Ectodermal cell (in vitro differentiated cells): ENCODE data around the gene CWC22.

Experiments used
- H3K27ac ChIP-seq: 2 replicates; pipeline ENCODE4 v1.7.0; 2013; ENCODE audit warnings: mild to moderate bottlenecking, low read depth, low read length; ENCODE audit not compliant: insufficient read depth, poor library complexity, severe bottlenecking
- H3K27me3 ChIP-seq: 2 replicates; pipeline ENCODE4 v1.7.0; 2013; ENCODE audit warnings: mild to moderate bottlenecking, low read length; ENCODE audit not compliant: insufficient read depth, control insufficient read depth, poor library complexity, severe bottlenecking
- H3K36me3 ChIP-seq: one replicate; pipeline ENCODE4 v1.7.0; 2013; ENCODE audit warnings: low read length; ENCODE audit not compliant: control insufficient read depth, insufficient read depth
- H3K4me1 ChIP-seq: one replicate; pipeline ENCODE4 v1.7.0; 2013; ENCODE audit warnings: low read length; ENCODE audit not compliant: control insufficient read depth, insufficient read depth
- H3K4me3 ChIP-seq: 2 replicates; pipeline ENCODE4 v1.7.0; 2013; ENCODE audit warnings: low read depth, low read length, control low read depth; ENCODE audit not compliant: insufficient read depth
- H3K9me3 ChIP-seq: 2 replicates; pipeline ENCODE4 v1.7.0; 2013; ENCODE audit warnings: mild to moderate bottlenecking, low read length, moderate library complexity; ENCODE audit not compliant: control insufficient read depth
- WGBS, 2 experiments: methylation state at CpG; one replicate each; pipeline ENCODE4 v1.1.7; 2013; ENCODE audit warnings: missing lambda C conversion rate in 2 of 2; 5-methylcytosine and 5-hydroxymethylcytosine counted together

CWC22 gene

DNA sequence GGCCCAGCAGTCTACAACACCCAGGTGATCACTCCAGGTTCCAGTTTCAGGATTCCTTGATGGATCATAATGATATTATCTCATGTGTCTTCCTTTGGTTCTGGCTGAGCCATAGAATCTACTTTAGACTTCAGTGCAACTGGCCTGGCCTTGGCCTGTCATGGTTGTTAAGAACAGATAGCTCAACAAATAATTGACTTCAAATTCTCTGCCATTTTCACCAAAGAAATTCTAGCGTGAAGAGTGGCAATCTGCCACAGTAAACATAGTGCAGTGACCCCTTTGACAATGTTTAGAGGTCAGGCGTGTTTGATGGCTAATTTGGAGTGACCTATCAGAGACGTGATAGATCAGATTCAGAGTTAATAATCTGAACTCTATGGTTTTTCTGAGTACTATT lies 95.5 kb downstream of the CWC22 start:
- no peak overlapping the region for H3K27ac ChIP-seq
- H3K4me3 ChIP-seq, result no peak overlapping the region
- H3K9me3 ChIP-seq, result no peaks in the 10 kb centered on the region
- H3K4me1 ChIP-seq, result no peaks in the 10 kb centered on the region
- WGBS, 2 experiments, result 93 to 100% methylated on average over 3 of the region's 3 CpGs
- no peaks in the 10 kb centered on the region for H3K27me3 ChIP-seq
- no peaks in the 10 kb centered on the region for H3K36me3 ChIP-seq

DNA sequence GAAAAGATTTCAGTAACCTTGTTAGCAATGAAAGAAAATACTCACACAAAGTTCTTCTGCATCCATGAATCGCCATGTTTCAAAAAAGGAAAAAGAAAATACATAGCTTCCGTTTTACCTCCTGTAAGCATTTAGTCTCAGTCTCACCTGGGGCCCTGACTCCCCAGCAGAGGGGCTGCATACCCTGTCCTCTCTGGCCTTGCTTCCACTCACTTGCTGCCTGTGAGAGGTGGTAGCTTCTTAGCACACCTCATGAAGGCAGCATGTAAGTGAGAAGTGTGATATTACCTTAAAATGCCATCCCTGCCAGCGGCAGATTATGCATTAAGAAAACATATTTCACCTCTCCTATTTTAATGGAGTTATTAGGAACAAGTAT lies 96.4 kb downstream of the CWC22 start:
- 42 to 78% methylated on average over 1 to 2 of the region's 3 CpGs for WGBS, 2 experiments
- no peaks in the 10 kb centered on the region for H3K4me1 ChIP-seq

GRCh38 chr2:179909845-179910734 lies 97.0 kb downstream of the CWC22 start:
- Histone ChIP-seq H3K4me3 (no peak overlapping the region), H3K27me3 (no peaks in the 10 kb centered on the region), H3K4me1 (no peaks in the 10 kb centered on the region), H3K27ac (no peak overlapping the region), H3K9me3 (no peaks in the 10 kb centered on the region), H3K36me3 (no peaks in the 10 kb centered on the region)
- 72 to 76% methylated on average over 6 of the region's 6 CpGs for WGBS, 2 experiments

More for the DNA sequence above, 96.4 kb downstream of the CWC22 start:
- Histone ChIP-seq H3K27me3 (no peaks in the 10 kb centered on the region), H3K36me3 (no peaks in the 10 kb centered on the region), H3K9me3 (no peaks in the 10 kb centered on the region), H3K4me3 (no peak overlapping the region), H3K27ac (no peak overlapping the region)

- no peak overlapping the region for H3K27ac ChIP-seq
- 100% methylated on average over 3 of the region's 5 CpGs for WGBS, 2 experiments
- no peaks in the 10 kb centered on the region for H3K9me3 ChIP-seq
- no peaks in the 10 kb centered on the region for H3K4me1 ChIP-seq
- H3K36me3 ChIP-seq, result no peaks in the 10 kb centered on the region
- H3K4me3 ChIP-seq, result no peak overlapping the region
- H3K27me3 ChIP-seq, result no peaks in the 10 kb centered on the region
Measured at GRCh38 chr2:179900655-179901054, 106.4 kb downstream of the CWC22 start.

DNA sequence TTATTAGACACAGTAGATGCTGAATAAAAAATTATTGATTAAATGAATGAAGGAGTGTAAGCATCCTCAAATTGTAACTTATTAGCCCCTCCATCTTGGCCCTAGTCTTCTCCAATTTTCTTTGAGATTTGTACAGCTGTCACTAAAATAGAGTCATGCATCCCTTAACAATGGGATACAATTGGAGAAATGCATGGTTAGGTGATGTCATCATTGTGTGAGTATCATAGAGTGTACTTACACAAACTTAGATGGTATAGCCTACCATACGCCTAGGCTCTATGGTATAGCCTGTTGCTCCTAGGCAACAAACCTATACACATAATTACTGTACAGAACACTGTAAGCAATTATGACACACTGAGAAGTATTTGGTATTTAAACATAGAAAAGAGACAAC lies 107.4 kb downstream of the CWC22 start:
- Histone ChIP-seq H3K27me3 (no peaks in the 10 kb centered on the region), H3K4me3 (no peak overlapping the region), H3K36me3 (no peaks in the 10 kb centered on the region), H3K4me1 (no peaks in the 10 kb centered on the region), H3K27ac (no peak overlapping the region), H3K9me3 (no peaks in the 10 kb centered on the region)
- 80% methylated on average over 1 of the region's 1 CpG; no CpG with 5 or more reads in 1 of the 2 experiments for WGBS, 2 experiments

GRCh38 chr2:179898873-179899272 lies 108.2 kb downstream of the CWC22 start:
- Histone ChIP-seq H3K36me3 (no peaks in the 10 kb centered on the region), H3K27ac (no peak overlapping the region), H3K27me3 (no peaks in the 10 kb centered on the region), H3K9me3 (no peaks in the 10 kb centered on the region), H3K4me3 (no peak overlapping the region), H3K4me1 (no peaks in the 10 kb centered on the region)
- WGBS, 2 experiments, result 31 to 50% methylated on average over 3 to 4 of the region's 4 CpGs
